ENCODE results near the gene TRAF6. TPM values are rescaled to one million over a fixed set of nuclear protein-coding genes. Genes with fewer than 3 reads are reported as not detected.
A peak's percentile ranks its signal among the peaks of the same experiment; 100 is the strongest.
"Not testable (repeated sequence)": the region's sequence is repeated elsewhere in the genome, so short reads cannot be mapped to it uniquely, and the experiment has no call there.

The TRAF6 gene
- total and polyA plus RNA-seq, 2 donors: 5.0 to 11.9 TPM

DNA sequence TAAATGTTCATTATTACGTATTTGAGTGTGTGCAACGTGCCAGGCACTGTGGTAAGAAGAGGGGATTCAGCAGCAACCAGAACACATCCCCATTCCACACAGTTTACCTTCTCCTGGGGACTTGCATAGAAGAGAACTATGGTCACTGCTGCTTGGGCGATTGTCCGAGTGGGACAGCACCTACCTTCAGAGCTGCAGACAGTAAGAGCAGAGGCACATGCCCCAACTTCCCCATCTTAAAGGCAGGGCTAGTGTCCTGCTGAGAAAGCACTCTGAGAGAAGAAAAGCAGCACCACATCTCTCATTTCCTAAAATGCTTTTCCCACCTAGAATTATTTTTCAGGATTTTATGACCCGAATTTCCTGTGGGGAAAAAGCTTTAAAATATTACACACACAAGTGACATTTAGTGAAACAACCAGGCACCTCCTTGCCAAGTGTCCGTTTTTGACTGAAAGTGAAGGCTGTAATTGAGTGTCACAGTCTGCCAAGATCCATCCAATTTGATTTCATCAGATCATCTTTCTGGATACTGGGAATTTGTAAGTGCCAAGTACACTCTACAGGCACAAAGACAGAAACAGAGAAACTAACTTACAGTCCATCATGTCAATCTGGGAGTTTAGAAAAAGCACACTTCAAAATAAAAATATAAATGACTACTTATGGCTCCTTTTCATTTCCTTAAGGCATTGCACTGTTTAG is 24.6 kb downstream of the TRAF6 start:
- peaks cover 30 to 52% of the 10 kb centered on the region in 2 donors for H3K36me3 ChIP-seq (ENCODE audit: control insufficient read depth in 2 of 2, insufficient read depth in 2 of 2, low read length in 1 of 2)
- no peak overlapping the region for H3K4me3 ChIP-seq (ENCODE audit: low read length in 2 of 2)
- H3K4me1 ChIP-seq (ENCODE audit: control insufficient read depth in 2 of 2, insufficient read depth in 2 of 2, low read length in 2 of 2): peaks cover 0 to 5% of the 10 kb centered on the region in 2 donors
- no peak overlapping the region for H3K27ac ChIP-seq (ENCODE audit: low read depth in 1 of 2, low read length in 1 of 2)
- WGBS: 97% methylated on average over 6 of the region's 6 CpGs
- H3K27me3 ChIP-seq (ENCODE audit: control insufficient read depth in 2 of 2, insufficient read depth in 1 of 2, low read length in 1 of 2): no peaks in the 10 kb centered on the region
- no peak for DNase-seq (ENCODE audit: low read depth in 6 of 9, low spot score in 9 of 9)
- no peaks in the 10 kb centered on the region for H3K9me3 ChIP-seq (ENCODE audit: control insufficient read depth in 2 of 2, insufficient read depth in 1 of 2, low read length in 1 of 2)

DNA sequence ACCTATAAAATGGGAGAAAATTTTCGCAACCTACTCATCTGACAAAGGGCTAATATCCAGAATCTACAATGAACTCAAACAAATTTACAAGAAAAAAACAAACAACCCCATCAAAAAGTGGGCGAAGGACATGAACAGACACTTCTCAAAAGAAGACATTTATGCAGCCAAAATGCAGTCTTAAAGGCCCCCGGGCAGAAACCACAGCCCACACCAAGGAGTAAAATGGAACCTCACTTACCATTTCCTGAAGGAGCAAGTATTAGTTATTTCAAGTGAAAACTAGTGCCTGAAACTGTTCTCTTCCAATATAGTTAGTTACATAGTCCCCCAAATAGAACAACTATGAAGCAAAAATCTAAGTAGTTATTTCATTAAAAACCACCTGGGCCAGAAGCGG is 27.0 kb downstream of the TRAF6 start:
- not testable (repeated sequence) for DNase-seq (ENCODE audit: low read depth in 6 of 9, low spot score in 9 of 9); H3K9me3 ChIP-seq (ENCODE audit: control insufficient read depth in 2 of 2, insufficient read depth in 1 of 2, low read length in 1 of 2); H3K4me1 ChIP-seq (ENCODE audit: control insufficient read depth in 2 of 2, insufficient read depth in 2 of 2, low read length in 2 of 2); H3K4me3 ChIP-seq (ENCODE audit: low read length in 2 of 2); H3K27me3 ChIP-seq (ENCODE audit: control insufficient read depth in 2 of 2, insufficient read depth in 1 of 2, low read length in 1 of 2); H3K27ac ChIP-seq (ENCODE audit: low read depth in 1 of 2, low read length in 1 of 2)
- peaks cover 13 to 30% of the 10 kb centered on the region in 2 donors for H3K36me3 ChIP-seq (ENCODE audit: control insufficient read depth in 2 of 2, insufficient read depth in 2 of 2, low read length in 1 of 2)
- 65% methylated on average over 3 of the region's 4 CpGs for WGBS

DNA sequence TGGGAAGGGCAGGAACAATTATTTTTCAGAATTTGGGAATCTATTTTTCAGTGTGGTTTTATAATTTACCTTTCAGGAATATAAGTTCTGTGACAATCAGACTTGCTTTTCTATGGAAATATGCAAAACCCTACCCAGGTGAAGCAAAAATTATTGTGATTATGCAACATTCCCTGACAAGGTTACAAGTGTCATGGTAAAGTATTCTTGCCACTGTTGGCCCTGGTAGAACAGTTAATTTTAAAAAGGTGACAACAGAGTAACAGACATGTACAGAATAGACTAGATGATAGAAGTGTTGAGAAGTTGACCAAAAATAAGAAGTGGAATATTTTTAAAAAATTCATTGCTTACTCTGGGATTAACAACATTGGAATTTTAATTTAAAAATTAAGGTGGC is 29.2 kb downstream of the TRAF6 start:
- Histone ChIP-seq H3K4me1 (ENCODE audit: control insufficient read depth in 2 of 2, insufficient read depth in 2 of 2, low read length in 2 of 2) (no peaks in the 10 kb centered on the region), H3K36me3 (ENCODE audit: control insufficient read depth in 2 of 2, insufficient read depth in 2 of 2, low read length in 1 of 2) (peaks cover 5 to 19% of the 10 kb centered on the region in 2 donors), H3K4me3 (ENCODE audit: low read length in 2 of 2) (no peak overlapping the region), H3K9me3 (ENCODE audit: control insufficient read depth in 2 of 2, insufficient read depth in 1 of 2, low read length in 1 of 2) (no peaks in the 10 kb centered on the region), H3K27me3 (ENCODE audit: control insufficient read depth in 2 of 2, insufficient read depth in 1 of 2, low read length in 1 of 2) (no peaks in the 10 kb centered on the region), H3K27ac (ENCODE audit: low read depth in 1 of 2, low read length in 1 of 2) (no peak overlapping the region)
- DNase-seq (ENCODE audit: low read depth in 6 of 9, low spot score in 9 of 9): no peak

DNA sequence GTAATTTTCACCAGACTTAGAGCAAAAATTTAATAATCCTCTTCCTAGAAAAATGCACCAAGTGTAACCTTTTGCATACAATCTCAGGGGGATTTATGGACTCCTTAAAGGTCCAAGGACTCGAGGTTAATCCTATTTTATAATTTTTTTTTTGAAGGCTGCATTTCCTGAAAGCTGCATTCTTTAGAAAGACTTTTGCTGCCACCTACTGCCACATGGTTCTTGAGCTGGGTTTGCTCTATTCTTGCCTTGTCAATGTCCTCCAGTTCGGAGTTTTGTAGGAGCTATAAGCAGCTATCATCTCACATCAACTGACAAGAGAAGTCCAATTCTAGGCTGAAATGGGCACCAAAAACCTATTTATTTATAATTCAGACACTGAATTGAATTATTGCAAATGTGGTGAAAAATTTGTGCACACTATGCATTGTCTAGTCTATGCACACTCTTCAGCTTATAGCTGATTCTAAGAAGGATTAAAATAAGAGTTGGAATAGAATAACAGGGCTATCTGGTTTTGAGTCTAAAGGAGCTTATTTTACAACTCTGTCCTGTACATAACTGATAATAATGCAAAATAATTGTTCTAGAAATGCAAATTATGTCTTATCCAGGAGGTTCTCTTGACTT is 31.3 kb downstream of the TRAF6 start:
- Histone ChIP-seq H3K4me3 (ENCODE audit: low read length in 2 of 2) (no peak overlapping the region), H3K36me3 (ENCODE audit: control insufficient read depth in 2 of 2, insufficient read depth in 2 of 2, low read length in 1 of 2) (peaks cover 1 to 5% of the 10 kb centered on the region in 2 donors), H3K9me3 (ENCODE audit: control insufficient read depth in 2 of 2, insufficient read depth in 1 of 2, low read length in 1 of 2) (no peaks in the 10 kb centered on the region), H3K4me1 (ENCODE audit: control insufficient read depth in 2 of 2, insufficient read depth in 2 of 2, low read length in 2 of 2) (no peaks in the 10 kb centered on the region), H3K27me3 (ENCODE audit: control insufficient read depth in 2 of 2, insufficient read depth in 1 of 2, low read length in 1 of 2) (no peaks in the 10 kb centered on the region), H3K27ac (ENCODE audit: low read depth in 1 of 2, low read length in 1 of 2) (no peak overlapping the region)
- 43% methylated on average over 2 of the region's 2 CpGs for WGBS
- peak in 7 of 9 donors; percentile 19 to 71 (median 34) for DNase-seq (ENCODE audit: low read depth in 6 of 9, low spot score in 9 of 9)

DNA sequence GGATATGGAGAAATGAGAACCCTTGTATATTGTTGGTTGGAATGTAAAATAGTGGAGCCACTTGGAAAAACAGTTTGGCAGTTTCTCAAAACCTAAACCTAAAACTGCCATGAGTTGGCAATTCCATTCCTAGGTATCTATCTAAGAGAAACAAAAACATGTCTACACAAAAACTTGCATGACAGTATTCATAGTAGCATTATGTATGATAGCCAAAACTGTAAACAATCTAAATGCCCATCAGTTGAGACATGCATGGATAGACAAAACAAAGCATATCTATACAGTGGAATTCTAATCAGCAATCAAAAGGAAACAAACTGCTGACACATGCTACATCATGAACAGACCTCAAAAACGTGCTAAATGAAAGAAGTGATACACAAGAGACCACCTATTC is 34.9 kb downstream of the TRAF6 start:
- Histone ChIP-seq H3K36me3 (ENCODE audit: control insufficient read depth in 2 of 2, insufficient read depth in 2 of 2, low read length in 1 of 2) (no peaks in the 10 kb centered on the region), H3K9me3 (ENCODE audit: control insufficient read depth in 2 of 2, insufficient read depth in 1 of 2, low read length in 1 of 2) (no peaks in the 10 kb centered on the region), H3K4me1 (ENCODE audit: control insufficient read depth in 2 of 2, insufficient read depth in 2 of 2, low read length in 2 of 2) (no peaks in the 10 kb centered on the region), H3K27me3 (ENCODE audit: control insufficient read depth in 2 of 2, insufficient read depth in 1 of 2, low read length in 1 of 2) (no peaks in the 10 kb centered on the region), H3K27ac (ENCODE audit: low read depth in 1 of 2, low read length in 1 of 2) (no peak overlapping the region), H3K4me3 (ENCODE audit: low read length in 2 of 2) (no peak overlapping the region)
- no peak for DNase-seq (ENCODE audit: low read depth in 6 of 9, low spot score in 9 of 9)
- 79% methylated on average over 1 of the region's 1 CpG for WGBS

DNA sequence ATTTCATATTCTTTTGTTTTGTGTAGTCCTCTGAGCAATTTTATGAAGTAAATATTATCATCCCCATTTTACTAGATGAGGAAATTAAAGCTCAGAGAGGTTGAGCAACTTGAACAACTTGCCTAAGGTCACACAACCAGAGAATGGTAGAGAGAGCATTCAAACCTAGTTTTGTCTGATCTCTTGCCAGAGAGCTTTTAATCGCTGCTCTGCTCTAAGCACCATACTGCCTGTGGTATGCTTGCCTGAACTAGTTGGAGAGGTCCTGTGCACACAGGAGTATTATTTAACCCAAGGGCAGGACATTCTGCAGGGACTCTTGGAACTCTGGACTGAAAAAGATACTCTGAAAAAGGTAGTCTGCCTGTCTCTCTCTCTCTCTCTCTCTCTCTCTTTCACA is 38.5 kb downstream of the TRAF6 start:
- Histone ChIP-seq H3K27me3 (ENCODE audit: control insufficient read depth in 2 of 2, insufficient read depth in 1 of 2, low read length in 1 of 2) (no peaks in the 10 kb centered on the region), H3K9me3 (ENCODE audit: control insufficient read depth in 2 of 2, insufficient read depth in 1 of 2, low read length in 1 of 2) (no peaks in the 10 kb centered on the region), H3K36me3 (ENCODE audit: control insufficient read depth in 2 of 2, insufficient read depth in 2 of 2, low read length in 1 of 2) (no peaks in the 10 kb centered on the region), H3K4me1 (ENCODE audit: control insufficient read depth in 2 of 2, insufficient read depth in 2 of 2, low read length in 2 of 2) (peaks cover 0 to 4% of the 10 kb centered on the region in 2 donors), H3K27ac (ENCODE audit: low read depth in 1 of 2, low read length in 1 of 2) (no peak overlapping the region), H3K4me3 (ENCODE audit: low read length in 2 of 2) (no peak overlapping the region)
- WGBS: 88% methylated on average over 1 of the region's 1 CpG
- no peak for DNase-seq (ENCODE audit: low read depth in 6 of 9, low spot score in 9 of 9)

DNA sequence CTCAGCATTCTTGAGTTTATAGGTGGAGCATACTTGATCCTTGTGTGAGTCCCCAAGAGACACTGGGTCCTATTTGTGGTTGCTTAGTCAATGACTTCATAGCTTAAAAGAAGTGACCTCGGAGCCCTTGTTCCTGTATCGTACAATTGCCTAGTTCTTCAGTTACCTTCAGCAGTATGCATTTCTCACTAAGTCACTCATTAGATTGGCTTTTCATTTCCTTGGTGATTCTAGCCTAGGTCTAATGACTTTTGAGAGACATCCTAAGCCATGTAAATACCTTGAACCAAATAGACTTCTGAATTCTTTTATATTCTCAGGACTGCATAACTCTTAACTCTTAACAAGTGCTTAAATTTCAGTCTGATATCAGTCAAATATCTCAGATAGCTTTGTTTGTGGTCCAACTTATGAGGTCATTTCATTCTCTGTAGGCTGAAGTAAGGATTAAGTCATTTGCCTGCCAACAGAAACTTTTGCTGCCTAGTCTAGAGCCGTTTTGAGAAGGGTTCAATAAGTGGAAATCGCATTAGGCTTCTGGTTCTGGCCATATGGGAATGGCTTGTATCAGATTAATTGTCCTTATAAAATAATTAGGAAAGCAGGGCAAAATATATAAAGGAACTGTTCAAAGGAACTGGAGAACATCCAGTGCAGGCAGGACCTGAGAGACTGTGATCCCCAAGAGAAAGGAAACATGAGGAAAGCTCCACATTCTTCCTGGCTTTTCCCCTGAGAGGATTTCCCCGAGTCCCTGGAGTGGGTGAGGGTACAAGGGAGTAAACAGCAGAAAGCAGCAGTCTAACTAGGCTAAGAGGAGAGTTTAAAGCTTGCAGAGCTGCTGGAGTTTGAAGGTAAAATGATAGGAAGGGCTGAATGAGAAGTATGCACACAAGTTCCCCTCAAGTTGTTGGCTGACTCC is 39.9 kb downstream of the TRAF6 start:
- no peaks in the 10 kb centered on the region for H3K9me3 ChIP-seq (ENCODE audit: control insufficient read depth in 2 of 2, insufficient read depth in 1 of 2, low read length in 1 of 2)
- DNase-seq (ENCODE audit: low read depth in 6 of 9, low spot score in 9 of 9): no peak
- H3K36me3 ChIP-seq (ENCODE audit: control insufficient read depth in 2 of 2, insufficient read depth in 2 of 2, low read length in 1 of 2): no peaks in the 10 kb centered on the region
- no peaks in the 10 kb centered on the region for H3K27me3 ChIP-seq (ENCODE audit: control insufficient read depth in 2 of 2, insufficient read depth in 1 of 2, low read length in 1 of 2)
- WGBS: 91% methylated on average over 5 of the region's 5 CpGs
- H3K4me3 ChIP-seq (ENCODE audit: low read length in 2 of 2): no peak overlapping the region
- H3K4me1 ChIP-seq (ENCODE audit: control insufficient read depth in 2 of 2, insufficient read depth in 2 of 2, low read length in 2 of 2): peaks cover 0 to 4% of the 10 kb centered on the region in 2 donors
- no peak overlapping the region for H3K27ac ChIP-seq (ENCODE audit: low read depth in 1 of 2, low read length in 1 of 2)

DNA sequence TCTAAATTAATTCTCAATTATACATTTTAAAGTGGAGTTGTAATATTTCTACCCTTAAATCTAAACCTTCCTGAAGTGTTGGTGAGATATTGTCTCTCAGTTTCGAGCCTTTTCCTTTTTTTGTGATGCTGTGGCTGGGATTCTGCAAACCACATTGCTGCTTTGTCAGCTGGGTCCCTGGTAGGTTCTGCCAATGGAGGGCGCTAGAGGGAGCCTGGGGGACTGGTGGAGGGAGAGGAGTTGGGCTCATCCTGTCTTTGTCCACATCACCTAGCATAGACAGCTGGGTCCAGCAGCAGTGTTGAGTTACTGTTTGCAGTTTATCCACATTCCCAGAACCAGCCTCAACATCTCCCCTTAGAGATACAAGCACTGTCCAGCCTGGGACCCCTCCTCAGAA is 41.0 kb downstream of the TRAF6 start:
- Histone ChIP-seq H3K4me3 (ENCODE audit: low read length in 2 of 2) (no peak overlapping the region), H3K27ac (ENCODE audit: low read depth in 1 of 2, low read length in 1 of 2) (no peak overlapping the region), H3K9me3 (ENCODE audit: control insufficient read depth in 2 of 2, insufficient read depth in 1 of 2, low read length in 1 of 2) (no peaks in the 10 kb centered on the region), H3K4me1 (ENCODE audit: control insufficient read depth in 2 of 2, insufficient read depth in 2 of 2, low read length in 2 of 2) (peaks cover 0 to 4% of the 10 kb centered on the region in 2 donors), H3K27me3 (ENCODE audit: control insufficient read depth in 2 of 2, insufficient read depth in 1 of 2, low read length in 1 of 2) (no peaks in the 10 kb centered on the region), H3K36me3 (ENCODE audit: control insufficient read depth in 2 of 2, insufficient read depth in 2 of 2, low read length in 1 of 2) (no peaks in the 10 kb centered on the region)
- 65% methylated on average over 2 of the region's 2 CpGs for WGBS
- DNase-seq (ENCODE audit: low read depth in 6 of 9, low spot score in 9 of 9): no peak

DNA sequence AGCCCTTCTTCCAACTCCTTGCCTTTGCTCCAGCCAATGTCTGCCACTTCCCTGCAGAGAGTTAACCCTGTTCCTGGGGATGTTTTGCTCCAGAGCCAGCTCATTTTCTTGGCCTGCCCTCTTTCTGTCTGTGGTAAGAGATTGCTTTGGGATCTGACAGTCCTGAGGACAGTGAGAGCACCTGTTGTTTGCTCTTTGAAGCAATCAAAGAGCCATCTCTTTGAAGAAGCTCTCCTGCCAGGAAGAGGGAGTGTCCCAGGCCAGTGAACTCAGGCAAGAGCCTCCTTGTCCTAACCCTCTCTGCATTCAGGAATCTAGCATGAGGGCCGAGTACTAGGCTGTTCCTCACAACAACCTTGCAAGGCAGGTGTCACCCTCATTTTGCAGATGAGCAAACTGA is 42.2 kb downstream of the TRAF6 start:
- Histone ChIP-seq H3K4me1 (ENCODE audit: control insufficient read depth in 2 of 2, insufficient read depth in 2 of 2, low read length in 2 of 2) (peaks cover 0 to 4% of the 10 kb centered on the region in 2 donors), H3K27ac (ENCODE audit: low read depth in 1 of 2, low read length in 1 of 2) (no peak overlapping the region)
- WGBS: 91% methylated on average over 1 of the region's 1 CpG

More for the DNA sequence above, 42.2 kb downstream of the TRAF6 start:
- H3K36me3 ChIP-seq (ENCODE audit: control insufficient read depth in 2 of 2, insufficient read depth in 2 of 2, low read length in 1 of 2): no peaks in the 10 kb centered on the region
- no peak for DNase-seq (ENCODE audit: low read depth in 6 of 9, low spot score in 9 of 9)
- no peaks in the 10 kb centered on the region for H3K9me3 ChIP-seq (ENCODE audit: control insufficient read depth in 2 of 2, insufficient read depth in 1 of 2, low read length in 1 of 2)
- no peaks in the 10 kb centered on the region for H3K27me3 ChIP-seq (ENCODE audit: control insufficient read depth in 2 of 2, insufficient read depth in 1 of 2, low read length in 1 of 2)
- no peak overlapping the region for H3K4me3 ChIP-seq (ENCODE audit: low read length in 2 of 2)

Measured in thymus (tissue), 11 donors.